ENCODE results near the gene SUCLG1.

Gene SUCLG1

GRCh38 chr2:84386336-84387040 lies 72.6 kb downstream of the SUCLG1 start:
- Histone ChIP-seq H3K36me3 (ENCODE audit: control insufficient read depth in 2 of 2, insufficient read depth in 1 of 2, low read length in 2 of 2) (no peaks in the 10 kb centered on the region), H3K9me3 (ENCODE audit: control insufficient read depth, insufficient read depth, low read depth, low read length) (no peaks in the 10 kb centered on the region), H3K4me1 (ENCODE audit: control insufficient read depth, insufficient read depth, low read length) (no peaks in the 10 kb centered on the region), H3K4me3 (ENCODE audit: low read depth, low read length) (no peak overlapping the region), H3K27ac (ENCODE audit: extremely low read depth, low read depth, low read length) (no peak overlapping the region)
- TF ChIP-seq ZFP69B (tag by site-specific recombination; IDR thresholded peaks at IDR 0.05) (no peak), ZNF449 (tag by site-specific recombination; IDR thresholded peaks at IDR 0.05) (no peak), ZBTB17 (tag by site-specific recombination; IDR thresholded peaks at IDR 0.05) (0 out of 2 replicates have a peak, but pooled peaks have one; percentile 42)
- POLR2A ChIA-PET = no interaction called here
- CTCF ChIA-PET = no interaction called here

GRCh38 chr2:84383271-84383670 lies 75.8 kb downstream of the SUCLG1 start:
- CTCF ChIA-PET = no interaction called here

More at GRCh38 chr2:84383271-84383670, 75.8 kb downstream of the SUCLG1 start:
- POLR2A ChIA-PET = no interaction called here
- Histone ChIP-seq H3K9me3 (ENCODE audit: control insufficient read depth, insufficient read depth, low read depth, low read length) (no peaks in the 10 kb centered on the region), H3K4me3 (ENCODE audit: low read depth, low read length) (no peak overlapping the region), H3K4me1 (ENCODE audit: control insufficient read depth, insufficient read depth, low read length) (no peaks in the 10 kb centered on the region), H3K36me3 (ENCODE audit: control insufficient read depth in 2 of 2, insufficient read depth in 1 of 2, low read length in 2 of 2) (no peaks in the 10 kb centered on the region), H3K27ac (ENCODE audit: extremely low read depth, low read depth, low read length) (no peak overlapping the region)
- no peak for TF ChIP-seq PRDM4 (tag by site-specific recombination; IDR thresholded peaks at IDR 0.05)
- TF ChIP-seq ZBTB10 (tag by site-specific recombination; IDR thresholded peaks at IDR 0.05) = no peak
- no peak for TF ChIP-seq HIC1 (tag by site-specific recombination; IDR thresholded peaks at IDR 0.05)
- TF ChIP-seq MEIS1 (CRISPR knock-in tag; IDR thresholded peaks at IDR 0.05; ENCODE audit: borderline replicate concordance) = no peak
- no peak for TF ChIP-seq ZNF280C (tag by site-specific recombination; IDR thresholded peaks at IDR 0.05)
- TF ChIP-seq PRDM6 (tag by site-specific recombination; IDR thresholded peaks at IDR 0.05) = no peak

Measured in HEK293 (cell line).